ENCODE data around the gene TARBP2. TPM values are rescaled to one million over a fixed set of nuclear protein-coding genes. Genes with fewer than 3 reads are reported as not detected.

The TARBP2 gene
- total RNA-seq, 1 donor from 2014 or later: 45.7 TPM

DNA sequence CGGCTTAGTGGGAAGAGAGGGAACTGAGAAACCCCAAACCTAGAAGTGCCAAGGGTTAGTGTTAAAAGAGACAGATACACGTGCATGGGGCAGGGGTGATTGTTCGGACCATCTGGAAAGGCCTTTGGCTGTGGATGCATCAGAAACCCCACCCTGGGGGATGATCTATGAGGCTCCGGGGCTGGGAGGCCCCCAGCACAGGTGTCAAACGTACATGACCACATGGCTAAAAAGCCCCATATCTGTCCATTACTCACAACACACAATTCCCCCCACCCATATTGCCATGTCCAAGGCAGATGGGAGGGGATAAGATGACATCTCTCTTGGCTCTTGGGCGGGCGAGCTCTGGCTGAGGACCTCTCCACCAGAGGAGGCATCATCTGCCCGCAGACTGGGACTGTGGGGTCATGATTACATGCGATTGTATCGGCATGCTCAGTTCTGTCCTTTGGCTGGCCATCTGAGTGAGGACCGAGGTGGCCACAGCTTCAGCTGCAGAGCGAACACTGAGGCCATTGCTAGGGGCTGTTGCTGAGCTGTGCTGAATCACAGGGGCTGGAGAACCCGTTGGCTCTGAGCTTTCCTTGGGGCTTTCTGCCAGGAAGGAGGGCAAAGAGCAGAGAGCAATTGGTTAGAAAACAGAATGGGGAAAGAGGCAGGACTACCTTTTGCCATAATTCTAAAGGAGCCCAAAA lies 15.8 kb downstream of the TARBP2 start:
- peaks cover 74% of the 10 kb centered on the region for H3K36me3 Mint-ChIP-seq (ENCODE audit: low read depth)
- ATAC-seq (ENCODE audit: low read depth): no peak

DNA sequence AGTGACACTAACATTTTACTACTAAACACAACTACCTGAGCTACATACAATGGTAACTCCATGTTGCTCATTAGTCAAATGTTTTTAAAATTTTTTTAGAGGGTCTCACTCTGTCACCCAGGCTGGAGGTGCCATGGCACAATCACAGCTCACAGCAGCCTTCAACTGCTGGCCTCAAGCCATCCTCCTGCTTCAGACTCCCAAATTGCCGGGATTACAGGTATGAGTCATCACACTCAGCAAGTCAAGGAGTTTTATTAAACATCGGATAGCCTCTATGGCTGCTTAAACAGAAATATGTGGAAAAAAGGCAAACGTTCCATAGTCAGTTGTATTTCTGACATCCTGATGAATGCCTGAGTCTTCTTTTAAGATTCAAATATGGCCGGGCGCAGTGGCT lies 17.3 kb downstream of the TARBP2 start:
- H3K4me3 Mint-ChIP-seq: no peak overlapping the region
- POLR2A ChIA-PET: no interaction called here
- TF ChIP-seq, protein P1, sequence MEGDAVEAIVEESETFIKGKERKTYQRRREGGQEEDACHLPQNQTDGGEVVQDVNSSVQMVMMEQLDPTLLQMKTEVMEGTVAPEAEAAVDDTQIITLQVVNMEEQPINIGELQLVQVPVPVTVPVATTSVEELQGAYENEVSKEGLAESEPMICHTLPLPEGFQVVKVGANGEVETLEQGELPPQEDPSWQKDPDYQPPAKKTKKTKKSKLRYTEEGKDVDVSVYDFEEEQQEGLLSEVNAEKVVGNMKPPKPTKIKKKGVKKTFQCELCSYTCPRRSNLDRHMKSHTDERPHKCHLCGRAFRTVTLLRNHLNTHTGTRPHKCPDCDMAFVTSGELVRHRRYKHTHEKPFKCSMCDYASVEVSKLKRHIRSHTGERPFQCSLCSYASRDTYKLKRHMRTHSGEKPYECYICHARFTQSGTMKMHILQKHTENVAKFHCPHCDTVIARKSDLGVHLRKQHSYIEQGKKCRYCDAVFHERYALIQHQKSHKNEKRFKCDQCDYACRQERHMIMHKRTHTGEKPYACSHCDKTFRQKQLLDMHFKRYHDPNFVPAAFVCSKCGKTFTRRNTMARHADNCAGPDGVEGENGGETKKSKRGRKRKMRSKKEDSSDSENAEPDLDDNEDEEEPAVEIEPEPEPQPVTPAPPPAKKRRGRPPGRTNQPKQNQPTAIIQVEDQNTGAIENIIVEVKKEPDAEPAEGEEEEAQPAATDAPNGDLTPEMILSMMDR (IDR thresholded peaks at IDR 0.05): no peak
- intact Hi-C loops (cut with micrococcal nuclease): no loop called here
- no peaks in the 10 kb centered on the region for H3K9me3 Mint-ChIP-seq
- no peaks in the 10 kb centered on the region for H3K4me1 Mint-ChIP-seq
- H3K27ac Mint-ChIP-seq: no peak overlapping the region
- DNase-seq (no peak), ATAC-seq (ENCODE audit: low read depth) (no peak)
- no peaks in the 10 kb centered on the region for H3K27me3 Mint-ChIP-seq
- CTCF ChIA-PET: interaction anchor here (1.0 kb wide), 1 partner anchor 166 kb away, joined by 4 read pairs; no protein-coding TSS in a partner anchor
- peaks cover 78% of the 10 kb centered on the region for H3K36me3 Mint-ChIP-seq (ENCODE audit: low read depth)

More for the DNA sequence above, 15.8 kb downstream of the TARBP2 start:
- POLR2A ChIA-PET: interaction anchor here (3.1 kb wide), 1 partner anchor 16 kb away, joined by 11 read pairs; the partner anchor contains the start of gene TARBP2
- Mint-ChIP-seq H3K4me1 (no peaks in the 10 kb centered on the region), H3K9me3 (no peaks in the 10 kb centered on the region), H3K27me3 (no peaks in the 10 kb centered on the region), H3K27ac (no peak overlapping the region), H3K4me3 (no peak overlapping the region)
- TF ChIP-seq, protein P1 (IDR thresholded peaks at IDR 0.05): no peak
- intact Hi-C loops (cut with micrococcal nuclease): no loop called here
- no peak for DNase-seq
- CTCF ChIA-PET: no interaction called here

DNA sequence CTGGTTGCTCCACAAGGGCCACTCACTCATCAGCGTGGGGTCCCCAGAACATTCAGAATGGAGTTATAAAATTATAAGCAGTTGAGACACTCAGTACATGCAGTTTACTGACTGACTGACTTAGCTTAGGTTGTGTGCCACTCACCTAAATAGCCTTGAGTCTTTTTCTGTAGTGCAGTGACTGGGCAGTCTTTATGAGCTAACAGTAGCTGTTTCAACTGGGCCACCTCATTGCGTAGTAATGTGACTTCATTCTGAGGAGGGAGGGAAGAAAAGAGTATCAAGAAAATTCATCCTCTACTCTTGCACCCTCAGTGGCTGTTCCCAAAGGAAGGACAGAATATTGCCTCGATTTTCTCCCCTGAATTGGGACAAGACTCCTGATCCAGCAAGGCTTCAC lies 22.0 kb downstream of the TARBP2 start:
- intact Hi-C loops (cut with micrococcal nuclease): no loop called here
- ChIA-PET CTCF (interaction anchor here (0.6 kb wide), 1 partner anchor 14 kb away, joined by 3 read pairs; no protein-coding TSS in a partner anchor), POLR2A (no interaction called here)
- no peak overlapping the region for H3K4me3 Mint-ChIP-seq
- no peak overlapping the region for H3K27ac Mint-ChIP-seq
- TF ChIP-seq, protein P1 (IDR thresholded peaks at IDR 0.05): no peak
- peaks cover 67% of the 10 kb centered on the region for H3K36me3 Mint-ChIP-seq (ENCODE audit: low read depth)
- no peaks in the 10 kb centered on the region for H3K4me1 Mint-ChIP-seq
- no peak for ATAC-seq (ENCODE audit: low read depth)
- no peaks in the 10 kb centered on the region for H3K9me3 Mint-ChIP-seq
- no peaks in the 10 kb centered on the region for H3K27me3 Mint-ChIP-seq
- DNase-seq: no peak

DNA sequence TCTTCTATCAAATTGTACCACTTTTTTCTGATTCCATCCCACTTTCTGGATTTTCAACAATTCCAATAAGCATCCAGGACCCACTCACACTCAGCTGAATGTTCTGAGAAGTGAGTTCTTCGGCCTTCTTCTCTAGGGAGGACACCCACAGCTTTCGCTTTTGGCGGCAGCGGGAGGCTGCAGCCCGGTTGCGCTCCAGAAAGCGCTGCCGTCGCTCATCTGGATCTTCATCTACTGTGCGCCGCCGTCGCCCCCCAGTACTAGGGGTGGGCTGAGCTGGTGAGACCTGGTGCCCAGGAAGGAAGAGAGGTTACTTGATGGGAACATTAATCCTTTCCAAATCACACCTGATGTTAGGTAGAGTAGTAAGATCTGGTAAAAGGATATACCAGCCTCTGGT lies 23.4 kb downstream of the TARBP2 start:
- no peaks in the 10 kb centered on the region for H3K9me3 Mint-ChIP-seq
- POLR2A ChIA-PET: no interaction called here
- intact Hi-C loops (cut with micrococcal nuclease): no loop called here
- CTCF ChIA-PET: no interaction called here
- peaks cover 62% of the 10 kb centered on the region for H3K36me3 Mint-ChIP-seq (ENCODE audit: low read depth)
- ATAC-seq (ENCODE audit: low read depth): no peak
- H3K4me3 Mint-ChIP-seq: no peak overlapping the region
- DNase-seq: no peak
- no peaks in the 10 kb centered on the region for H3K4me1 Mint-ChIP-seq
- no peaks in the 10 kb centered on the region for H3K27me3 Mint-ChIP-seq
- no peak overlapping the region for H3K27ac Mint-ChIP-seq
- TF ChIP-seq, protein P1 (IDR thresholded peaks at IDR 0.05): no peak

DNA sequence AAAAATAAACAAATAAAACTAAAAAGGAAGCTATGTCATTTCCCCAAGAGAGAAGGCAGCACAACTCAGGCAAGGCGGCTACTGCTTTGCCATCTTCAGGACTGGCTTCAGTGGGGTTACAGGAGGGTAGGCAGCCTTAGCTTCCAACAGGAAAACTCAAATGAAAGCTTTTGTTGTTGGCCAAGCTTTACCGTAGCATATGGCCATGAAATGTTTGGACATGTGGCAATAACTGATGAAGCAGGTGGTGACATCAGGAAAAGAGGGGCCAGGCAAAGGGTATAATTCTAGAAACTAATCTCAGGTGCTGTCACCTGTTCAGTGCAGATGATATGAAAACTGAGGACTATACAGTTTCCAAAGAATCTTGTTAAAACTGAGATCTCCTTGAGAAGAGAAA lies 29.0 kb downstream of the TARBP2 start:
- Mint-ChIP-seq H3K27me3 (no peaks in the 10 kb centered on the region), H3K9me3 (no peaks in the 10 kb centered on the region), H3K36me3 (ENCODE audit: low read depth) (peaks cover 59% of the 10 kb centered on the region), H3K4me3 (no peak overlapping the region), H3K27ac (no peak overlapping the region), H3K4me1 (no peaks in the 10 kb centered on the region)
- intact Hi-C loops (cut with micrococcal nuclease): no loop called here
- DNase-seq: no peak
- ATAC-seq (ENCODE audit: low read depth): no peak
- CTCF ChIA-PET: interaction anchor here (0.9 kb wide), 1 partner anchor 29 kb away, joined by 3 read pairs; no protein-coding TSS in a partner anchor
- TF ChIP-seq, protein P1 (IDR thresholded peaks at IDR 0.05): no peak
- POLR2A ChIA-PET: no interaction called here
